B cell (primary cell): ENCODE data around the gene ERC1. TPM values are rescaled to one million over a fixed set of nuclear protein-coding genes. Genes with fewer than 3 reads are reported as not detected.

Experiments
- ATAC-seq: fragments of 200-7000 bp; cut with Tn5 transposase; one replicate; pipeline ENCODE4 v1.10.0; 2021; ENCODE audit warnings: low read depth, mild to moderate bottlenecking, moderate number of reproducible peaks, moderate library complexity
- CTCF ChIA-PET: fragments of 350-600 bp; sonication (Branson Sonifier 250); formaldehyde crosslinking; loops from one replicate; lab custom pipeline; 2021; ENCODE audit warnings: antibody characterized with exemption, inconsistent platforms; lab: Charles Lee
- POLR2A ChIA-PET: fragments of 350-600 bp; sonication (Branson Sonifier 250); formaldehyde crosslinking; loops from one replicate; lab custom pipeline; 2021; ENCODE audit warnings: antibody characterized with exemption; lab: Charles Lee
- DNase-seq: peaks from one replicate; pipeline ENCODE4 v3.0.0; 2013
- H2AFZ ChIP-seq: 2 replicates; pipeline ENCODE4 v1.6.1; 2012; ENCODE audit warnings: mild to moderate bottlenecking, low read depth, low read length; ENCODE audit not compliant: insufficient read depth, poor library complexity, severe bottlenecking
- H3K27ac ChIP-seq, 2 donors: 1 replicate in 1 of 2; 2 replicates in 1 of 2; pipeline ENCODE4 v1.5.1; 2012 to 2013; ENCODE audit warnings: low read length in 2 of 2, mild to moderate bottlenecking in 2 of 2, moderate library complexity in 1 of 2
- H3K27me3 ChIP-seq, 4 experiments: fragments of 200-600 bp in 1 of 4; sonication (generic) in 1 of 4; replicated peaks in 1 of 4; 1 replicate in 2 of 4; 2 replicates in 2 of 4; pipeline versions ENCODE4 v1.6.1 to v1.7.0; 2013 to 2016; ENCODE audit warnings: low read length in 3 of 4, mild to moderate bottlenecking in 2 of 4, mixed read lengths in 1 of 4, moderate library complexity in 1 of 4; ENCODE audit not compliant: insufficient read depth in 4 of 4, control insufficient read depth in 3 of 4; ENCODE audit errors: control extremely low read depth in 1 of 4
- H3K36me3 ChIP-seq, 2 experiments: replicated peaks in 1 of 2; 1 replicate in 1 of 2; 2 replicates in 1 of 2; pipeline versions ENCODE4 v1.6.1 to v1.7.1; 2013; ENCODE audit warnings: low read length in 1 of 2; ENCODE audit not compliant: insufficient read depth in 2 of 2, control insufficient read depth in 1 of 2; ENCODE audit errors: control extremely low read depth in 1 of 2, extremely low read depth in 1 of 2
- H3K4me1 ChIP-seq, 2 donors: fragments of 200-600 bp in 1 of 2; sonication (generic) in 1 of 2; 1 replicate in 1 of 2; 2 replicates in 1 of 2; pipeline versions ENCODE4 v1.5.1 to v1.6.1; 2013 to 2017; ENCODE audit warnings: low read length in 2 of 2; ENCODE audit not compliant: control insufficient read depth in 2 of 2, insufficient read depth in 2 of 2
- H3K4me2 ChIP-seq: replicated peaks from 2 replicates; pipeline ENCODE3; 2012; ENCODE audit warnings: mild to moderate bottlenecking, low read depth, low read length; ENCODE audit not compliant: poor library complexity, severe bottlenecking
- H3K4me3 ChIP-seq, 5 experiments: fragments of 200-600 bp in 1 of 5; sonication (generic) in 1 of 5; 1 replicate in 3 of 5; 2 replicates in 2 of 5; pipeline versions ENCODE4 v1.5.1 to v1.7.0; 2011 to 2016; ENCODE audit warnings: low read length in 4 of 5, mild to moderate bottlenecking in 4 of 5, low read depth in 2 of 5, control low read depth in 1 of 5, moderate library complexity in 1 of 5; ENCODE audit not compliant: insufficient read depth in 1 of 5; ENCODE audit errors: control extremely low read depth in 1 of 5, extremely low read depth in 1 of 5
- H3K79me2 ChIP-seq: fragments of 200-600 bp; sonication (generic); one replicate; pipeline ENCODE4 v1.6.0; 2016; ENCODE audit warnings: low read length; ENCODE audit not compliant: control insufficient read depth, insufficient read depth
- H3K9ac ChIP-seq: fragments of 200-600 bp; sonication (generic); 2 replicates; pipeline ENCODE4 v1.6.1; 2017; ENCODE audit warnings: mild to moderate bottlenecking, low read length, moderate library complexity
- H3K9me3 ChIP-seq, 3 donors: one replicate each; pipeline versions ENCODE4 v1.6.1 to v1.7.1; 2013; ENCODE audit warnings: low read length in 2 of 3; ENCODE audit not compliant: control insufficient read depth in 2 of 3, insufficient read depth in 1 of 3; ENCODE audit errors: control extremely low read depth in 1 of 3
- H4K20me1 ChIP-seq: 2 replicates; pipeline ENCODE4 v1.6.0; 2012; ENCODE audit warnings: mild to moderate bottlenecking, low read length; ENCODE audit not compliant: insufficient read depth, control insufficient read depth, poor library complexity, severe bottlenecking
- H3K27ac Mint-ChIP-seq: one replicate; pipeline ENCODE4 v1.8.0; 2021; ENCODE audit warnings: mixed read lengths
- H3K27me3 Mint-ChIP-seq: one replicate; pipeline ENCODE4 v1.8.0; 2021; ENCODE audit warnings: mixed read lengths
- H3K4me1 Mint-ChIP-seq: one replicate; pipeline ENCODE4 v1.8.0; 2021; ENCODE audit warnings: mixed read lengths
- H3K4me3 Mint-ChIP-seq: one replicate; pipeline ENCODE4 v1.8.0; 2021; ENCODE audit warnings: mixed read lengths
- H3K9me3 Mint-ChIP-seq: one replicate; pipeline ENCODE4 v1.8.0; 2022; ENCODE audit warnings: mixed read lengths; ENCODE audit not compliant: insufficient read depth
- EZH2 ChIP-seq: IDR thresholded peaks from 2 replicates; pipeline ENCODE4 v1.6.1; 2012; ENCODE audit warnings: borderline replicate concordance, low read depth, mild to moderate bottlenecking, moderate library complexity, low read length; ENCODE audit not compliant: insufficient read depth, poor library complexity, severe bottlenecking
- WGBS: methylation state at CpG from one replicate; pipeline ENCODE4 v1.1.5; 2013; ENCODE audit warnings: missing lambda C conversion rate; ENCODE audit not compliant: insufficient coverage; 5-methylcytosine and 5-hydroxymethylcytosine counted together
- intact Hi-C: fragments of 100-400 bp; cut with micrococcal nuclease; formaldehyde crosslinking; loops from one replicate; pipeline ENCODE4 v1.10.0; 2022
- polyA plus RNA-seq: library from polyadenylated mRNA; depleted of rRNA; stranded (reverse); fragments of >200 nt; gene quantifications from 2 replicates; pipeline ENCODE4 v1.2.3, GENCODE V29; 2012
- total RNA-seq, 2 donors: library from RNA; stranded (reverse); fragments of 120-200 nt in 1 of 2; gene quantifications; 1 replicate in 1 of 2; 2 replicates in 1 of 2; pipeline versions ENCODE4 v1.2.3 to v1.2.4, GENCODE V29; 2013 to 2022
- TF ChIP-seq, protein P1 (sequence below): fragments of 200-600 bp; IDR thresholded peaks from one replicate; pipeline ENCODE4 v1.8.0; 2022; ENCODE audit warnings: antibody characterized with exemption, mild to moderate bottlenecking

Gene ERC1
- total and polyA plus RNA-seq, 2 donors (not counting 1 experiment from before 2014, with no cell fraction given), result 4.0 to 77.6 TPM

DNA sequence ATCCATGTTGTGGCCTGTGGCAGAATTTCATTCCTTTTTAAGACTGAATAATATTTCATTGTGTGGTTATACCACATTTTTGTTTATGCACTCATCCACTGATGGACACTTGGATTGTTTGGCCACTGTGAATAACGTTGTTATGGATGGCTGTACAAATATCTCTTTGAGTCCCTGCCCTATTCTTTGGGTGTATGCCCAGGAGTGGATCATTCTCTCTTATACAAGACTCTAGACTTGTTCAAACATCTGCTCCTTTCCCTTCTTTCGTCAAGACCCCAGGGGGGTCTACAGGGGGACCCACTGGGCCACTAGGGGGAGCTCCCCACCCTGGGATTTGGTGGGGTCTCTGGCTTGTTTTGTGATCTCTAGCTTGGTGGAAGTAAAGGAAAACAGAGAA, 526.0 kb downstream of the ERC1 start:
- no peaks in the 10 kb centered on the region for H3K9me3 ChIP-seq
- no peaks in the 10 kb centered on the region for H3K79me2 ChIP-seq
- POLR2A ChIA-PET, result no interaction called here
- H2AFZ ChIP-seq, result no peak overlapping the region
- H3K4me3 ChIP-seq, result no peak overlapping the region
- ATAC-seq, result no peak
- H3K9ac ChIP-seq, result no peak overlapping the region
- DNase-seq, result no peak
- no peaks in the 10 kb centered on the region for H3K4me1 ChIP-seq
- peaks cover 0 to 15% (median 3%) of the 10 kb centered on the region in 4 experiments for H3K27me3 ChIP-seq
- Mint-ChIP-seq H3K4me3 (no peak overlapping the region), H3K4me1 (no peaks in the 10 kb centered on the region), H3K9me3 (peaks cover 4% of the 10 kb centered on the region), H3K27me3 (peaks cover 25% of the 10 kb centered on the region), H3K27ac (no peak overlapping the region)
- WGBS, result no CpG with 5 or more reads among the region's 2 CpGs
- no peak for TF ChIP-seq EZH2
- TF ChIP-seq, protein P1, sequence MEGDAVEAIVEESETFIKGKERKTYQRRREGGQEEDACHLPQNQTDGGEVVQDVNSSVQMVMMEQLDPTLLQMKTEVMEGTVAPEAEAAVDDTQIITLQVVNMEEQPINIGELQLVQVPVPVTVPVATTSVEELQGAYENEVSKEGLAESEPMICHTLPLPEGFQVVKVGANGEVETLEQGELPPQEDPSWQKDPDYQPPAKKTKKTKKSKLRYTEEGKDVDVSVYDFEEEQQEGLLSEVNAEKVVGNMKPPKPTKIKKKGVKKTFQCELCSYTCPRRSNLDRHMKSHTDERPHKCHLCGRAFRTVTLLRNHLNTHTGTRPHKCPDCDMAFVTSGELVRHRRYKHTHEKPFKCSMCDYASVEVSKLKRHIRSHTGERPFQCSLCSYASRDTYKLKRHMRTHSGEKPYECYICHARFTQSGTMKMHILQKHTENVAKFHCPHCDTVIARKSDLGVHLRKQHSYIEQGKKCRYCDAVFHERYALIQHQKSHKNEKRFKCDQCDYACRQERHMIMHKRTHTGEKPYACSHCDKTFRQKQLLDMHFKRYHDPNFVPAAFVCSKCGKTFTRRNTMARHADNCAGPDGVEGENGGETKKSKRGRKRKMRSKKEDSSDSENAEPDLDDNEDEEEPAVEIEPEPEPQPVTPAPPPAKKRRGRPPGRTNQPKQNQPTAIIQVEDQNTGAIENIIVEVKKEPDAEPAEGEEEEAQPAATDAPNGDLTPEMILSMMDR, result no peak
- no peaks in the 10 kb centered on the region for H3K36me3 ChIP-seq
- CTCF ChIA-PET, result interaction anchor here (1.0 to 1.4 kb wide), 3 partner anchors 66 to 399 kb away, joined by 3 to 4 read pairs (median 3); no protein-coding TSS in a partner anchor
- H3K4me2 ChIP-seq, result no peak overlapping the region
- H3K27ac ChIP-seq, result no peak overlapping the region
- no peaks in the 10 kb centered on the region for H4K20me1 ChIP-seq
- intact Hi-C loops, result no loop called here

DNA sequence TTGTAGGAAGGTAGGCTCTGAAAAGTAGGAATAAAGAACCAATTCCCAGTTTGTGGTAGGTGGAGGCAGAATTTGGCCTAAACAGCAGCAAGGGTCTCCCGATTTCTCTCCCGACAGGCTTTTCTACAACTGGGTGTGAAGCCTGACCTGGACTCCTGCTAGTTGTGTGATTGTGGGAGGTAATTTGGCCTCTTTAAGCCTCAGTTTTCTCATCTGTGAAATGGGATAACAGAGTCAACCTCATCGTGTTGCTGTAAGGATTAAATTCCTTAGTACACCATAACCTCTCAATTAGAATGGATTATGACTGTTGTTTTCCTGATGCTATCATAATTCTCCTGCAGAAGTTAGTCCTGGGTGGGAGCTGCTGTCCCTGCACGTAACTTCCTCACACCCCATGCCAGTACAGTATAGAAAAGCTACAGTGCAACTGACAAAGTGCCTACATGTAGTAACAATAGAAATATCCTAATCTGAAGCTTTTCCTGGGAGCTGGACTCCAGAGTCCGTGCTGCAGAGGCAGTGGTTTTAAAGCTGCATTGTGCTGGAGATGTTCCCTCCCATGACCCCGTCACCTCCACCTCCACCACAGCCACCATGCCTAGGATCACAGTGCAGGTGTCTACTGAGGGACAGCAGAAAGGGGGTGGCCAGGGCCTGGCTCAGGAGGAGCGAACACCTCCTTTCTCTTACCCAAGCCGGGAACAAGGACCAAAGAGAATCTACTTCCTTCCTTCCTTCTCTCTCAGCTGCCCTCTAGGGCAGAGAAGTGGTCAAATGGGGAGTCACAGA, 526.9 kb downstream of the ERC1 start:
- H3K4me3 Mint-ChIP-seq, result no peak overlapping the region
- Histone ChIP-seq H3K4me3 (no peak overlapping the region), H3K4me2 (no peak overlapping the region), H3K36me3 (no peaks in the 10 kb centered on the region), H3K9me3 (no peaks in the 10 kb centered on the region), H3K79me2 (no peaks in the 10 kb centered on the region), H3K27me3 (peaks cover 0 to 15% (median 3%) of the 10 kb centered on the region in 4 experiments), H2AFZ (no peak overlapping the region), H3K9ac (no peak overlapping the region), H3K4me1 (no peaks in the 10 kb centered on the region), H4K20me1 (no peaks in the 10 kb centered on the region), H3K27ac (no peak overlapping the region)
- TF ChIP-seq, protein P1, result no peak
- TF ChIP-seq EZH2, result no peak
- no peak for DNase-seq
- no peaks in the 10 kb centered on the region for H3K4me1 Mint-ChIP-seq
- intact Hi-C loops, result no loop called here
- H3K9me3 Mint-ChIP-seq, result peaks cover 4% of the 10 kb centered on the region
- no peak for ATAC-seq
- peaks cover 24% of the 10 kb centered on the region for H3K27me3 Mint-ChIP-seq
- ChIA-PET CTCF (interaction anchor here (1.0 to 1.4 kb wide), 3 partner anchors 66 to 400 kb away, joined by 3 to 4 read pairs (median 3); no protein-coding TSS in a partner anchor), POLR2A (no interaction called here)
- H3K27ac Mint-ChIP-seq, result no peak overlapping the region
- 77% methylated on average over 2 of the region's 8 CpGs for WGBS
